Glutamatergic neuron (in vitro differentiated cells): Measurements from ENCODE around the gene TMEM123. TPM values are rescaled to one million over a fixed set of nuclear protein-coding genes. Genes with fewer than 3 reads are reported as not detected.
"Not testable (repeated sequence)": the region's sequence is repeated elsewhere in the genome, so short reads cannot be mapped to it uniquely, and the experiment has no call there.

ENCODE experiments used
- DNase-seq: peaks from one replicate; pipeline ENCODE4 v3.0.0; 2022
- H3K27ac Mint-ChIP-seq: one replicate; pipeline ENCODE4 v1.8.0; 2020; ENCODE audit warnings: mild to moderate bottlenecking, mixed read lengths, inconsistent platforms; ENCODE audit not compliant: unreplicated experiment
- H3K27me3 Mint-ChIP-seq: one replicate; pipeline ENCODE4 v1.8.0; 2020; ENCODE audit warnings: mild to moderate bottlenecking, moderate library complexity, mixed read lengths, inconsistent platforms; ENCODE audit not compliant: unreplicated experiment
- H3K36me3 Mint-ChIP-seq: one replicate; pipeline ENCODE4 v1.8.0; 2020; ENCODE audit warnings: mild to moderate bottlenecking, mixed read lengths, inconsistent platforms; ENCODE audit not compliant: unreplicated experiment
- H3K4me1 Mint-ChIP-seq: one replicate; pipeline ENCODE4 v1.8.0; 2020; ENCODE audit warnings: mild to moderate bottlenecking, low read depth, mixed read lengths, inconsistent platforms; ENCODE audit not compliant: unreplicated experiment
- H3K4me3 Mint-ChIP-seq: one replicate; pipeline ENCODE4 v1.8.0; 2020; ENCODE audit warnings: mild to moderate bottlenecking, mixed read lengths, inconsistent platforms; ENCODE audit not compliant: unreplicated experiment
- H3K9me3 Mint-ChIP-seq: one replicate; pipeline ENCODE4 v1.8.0; 2020; ENCODE audit warnings: mild to moderate bottlenecking, moderate library complexity, mixed read lengths, inconsistent platforms; ENCODE audit not compliant: unreplicated experiment
- total RNA-seq: library from RNA; stranded (reverse); fragmentation: NEBNext Ultra II Directional; extraction: Animal tissue kit (Norgen Biotek cat#: 25700); gene quantifications from one replicate; pipeline ENCODE4 v1.2.1, GENCODE V29; 2021; ENCODE audit not compliant: unreplicated experiment
- TF ChIP-seq, protein P1 (sequence below): fragments of 200-600 bp; sonication (generic); IDR thresholded peaks from one replicate; pipeline ENCODE4 v1.5.0; 2021; ENCODE audit not compliant: partially characterized antibody, unreplicated experiment

TMEM123 gene
- total RNA-seq, 1 donor from 2014 or later, result 18.1 TPM

GRCh38 chr11:102447941-102448868 is 4.4 kb downstream of the TMEM123 start:
- TF ChIP-seq, protein P1, sequence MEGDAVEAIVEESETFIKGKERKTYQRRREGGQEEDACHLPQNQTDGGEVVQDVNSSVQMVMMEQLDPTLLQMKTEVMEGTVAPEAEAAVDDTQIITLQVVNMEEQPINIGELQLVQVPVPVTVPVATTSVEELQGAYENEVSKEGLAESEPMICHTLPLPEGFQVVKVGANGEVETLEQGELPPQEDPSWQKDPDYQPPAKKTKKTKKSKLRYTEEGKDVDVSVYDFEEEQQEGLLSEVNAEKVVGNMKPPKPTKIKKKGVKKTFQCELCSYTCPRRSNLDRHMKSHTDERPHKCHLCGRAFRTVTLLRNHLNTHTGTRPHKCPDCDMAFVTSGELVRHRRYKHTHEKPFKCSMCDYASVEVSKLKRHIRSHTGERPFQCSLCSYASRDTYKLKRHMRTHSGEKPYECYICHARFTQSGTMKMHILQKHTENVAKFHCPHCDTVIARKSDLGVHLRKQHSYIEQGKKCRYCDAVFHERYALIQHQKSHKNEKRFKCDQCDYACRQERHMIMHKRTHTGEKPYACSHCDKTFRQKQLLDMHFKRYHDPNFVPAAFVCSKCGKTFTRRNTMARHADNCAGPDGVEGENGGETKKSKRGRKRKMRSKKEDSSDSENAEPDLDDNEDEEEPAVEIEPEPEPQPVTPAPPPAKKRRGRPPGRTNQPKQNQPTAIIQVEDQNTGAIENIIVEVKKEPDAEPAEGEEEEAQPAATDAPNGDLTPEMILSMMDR, result no peak
- no peak overlapping the region for H3K4me3 Mint-ChIP-seq
- no peaks in the 10 kb centered on the region for H3K9me3 Mint-ChIP-seq
- peaks cover 5% of the 10 kb centered on the region for H3K36me3 Mint-ChIP-seq
- no peak for DNase-seq
- no peak overlapping the region for H3K27ac Mint-ChIP-seq
- H3K27me3 Mint-ChIP-seq, result peaks cover 4% of the 10 kb centered on the region
- peaks cover 6% of the 10 kb centered on the region for H3K4me1 Mint-ChIP-seq

GRCh38 chr11:102447193-102447592 is 5.4 kb downstream of the TMEM123 start:
- Mint-ChIP-seq H3K4me3 (no peak overlapping the region), H3K27ac (no peak overlapping the region), H3K9me3 (peaks cover 3% of the 10 kb centered on the region), H3K27me3 (no peaks in the 10 kb centered on the region), H3K4me1 (peaks cover 6% of the 10 kb centered on the region), H3K36me3 (peaks cover 5% of the 10 kb centered on the region)
- DNase-seq, result no peak
- TF ChIP-seq, protein P1, result no peak

DNA sequence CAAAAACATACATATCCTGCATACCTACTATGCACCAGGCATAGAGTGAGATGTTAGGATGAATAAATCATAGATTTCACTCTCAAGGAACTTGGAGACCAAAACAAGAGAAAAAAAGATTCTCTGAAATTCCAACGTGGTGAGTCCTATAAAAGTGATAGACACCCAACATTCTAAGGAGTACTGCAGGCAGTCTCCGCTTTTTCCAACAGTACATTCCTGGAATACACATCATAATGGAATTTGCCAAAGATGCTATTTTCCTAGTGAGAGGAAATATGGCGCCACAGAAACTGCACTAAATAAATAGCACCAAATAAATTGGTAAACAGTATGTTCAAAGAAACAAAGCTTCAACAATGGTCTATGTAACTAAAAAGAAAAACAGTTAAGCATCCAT is 6.0 kb downstream of the TMEM123 start:
- Mint-ChIP-seq H3K36me3 (peaks cover 5% of the 10 kb centered on the region), H3K27ac (no peak overlapping the region)

DNA sequence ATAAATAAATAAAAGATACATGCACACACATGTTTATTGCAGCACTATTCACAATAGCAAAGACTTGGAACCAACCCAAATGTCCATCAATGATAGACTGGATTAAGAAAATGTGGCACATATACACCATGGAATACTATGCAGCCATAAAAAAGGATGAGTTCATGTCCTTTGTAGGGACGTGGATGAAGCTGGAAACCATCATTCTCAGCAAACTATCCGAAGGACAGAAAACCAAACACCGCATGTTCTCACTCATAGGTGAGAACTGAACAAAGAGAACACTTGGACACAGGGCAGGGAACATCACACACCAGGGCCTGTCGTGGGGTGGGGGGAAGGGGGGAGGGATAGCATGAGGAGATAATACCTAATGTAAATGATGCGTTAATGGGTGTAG is 7.9 kb downstream of the TMEM123 start:
- DNase-seq, H3K4me1 Mint-ChIP-seq, H3K27me3 Mint-ChIP-seq, H3K27ac Mint-ChIP-seq, H3K9me3 Mint-ChIP-seq, H3K4me3 Mint-ChIP-seq, H3K36me3 Mint-ChIP-seq: not testable (repeated sequence)

More for the DNA sequence above, 6.0 kb downstream of the TMEM123 start:
- TF ChIP-seq, protein P1, result no peak
- Mint-ChIP-seq H3K4me1 (peaks cover 6% of the 10 kb centered on the region), H3K27me3 (no peaks in the 10 kb centered on the region), H3K4me3 (no peak overlapping the region), H3K9me3 (peaks cover 3% of the 10 kb centered on the region)
- no peak for DNase-seq

- not testable (repeated sequence) for H3K27me3 Mint-ChIP-seq, H3K36me3 Mint-ChIP-seq
These were observed 8.4 kb downstream of the TMEM123 start for GRCh38 chr11:102444142-102444541.

DNA sequence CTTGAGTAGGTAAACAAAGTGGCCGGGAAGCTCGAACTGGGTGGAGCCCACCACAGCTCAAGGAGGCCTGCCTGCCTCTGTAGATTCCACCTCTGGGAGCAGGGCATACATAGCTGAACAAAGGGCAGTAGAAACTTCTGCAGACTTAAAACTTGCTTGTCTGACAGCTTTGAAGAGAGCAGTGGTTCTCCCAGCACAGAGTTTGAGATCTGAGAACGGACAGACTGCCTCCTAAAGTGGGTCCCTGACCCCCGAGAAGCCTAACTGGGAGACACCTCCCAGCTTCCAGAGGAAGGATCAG is 13.6 kb downstream of the TMEM123 start:
- H3K4me1 Mint-ChIP-seq, H3K9me3 Mint-ChIP-seq, DNase-seq, H3K27me3 Mint-ChIP-seq, H3K4me3 Mint-ChIP-seq, H3K36me3 Mint-ChIP-seq, H3K27ac Mint-ChIP-seq: not testable (repeated sequence)

More at GRCh38 chr11:102444142-102444541, 8.4 kb downstream of the TMEM123 start:
- DNase-seq, H3K4me3 Mint-ChIP-seq, H3K4me1 Mint-ChIP-seq, H3K9me3 Mint-ChIP-seq, H3K27ac Mint-ChIP-seq: not testable (repeated sequence)
